Central memory CD8-positive, alpha-beta T cell (primary cell): ENCODE data around the gene AIFM2.
"Not testable (repeated sequence)": the region's sequence is repeated elsewhere in the genome, so short reads cannot be mapped to it uniquely, and the experiment has no call there.

Experiments
- ATAC-seq: fragments of 150-1000 bp; cut with Tn5 transposase; replicated peaks from 2 replicates; pipeline ENCODE4 v1.10.0; 2022; ENCODE audit warnings: mild to moderate bottlenecking, moderate FRiP score, moderate number of reproducible peaks; ENCODE audit not compliant: poor library complexity, severe bottlenecking; ENCODE audit errors: extremely low read depth
- DNase-seq, 2 donors: peaks; one replicate each; pipeline ENCODE4 v3.0.0; 2021; ENCODE audit warnings: low spot score in 2 of 2
- H3K27ac Mint-ChIP-seq: one replicate; pipeline ENCODE4 v1.8.0; 2022; ENCODE audit warnings: low read depth, mild to moderate bottlenecking, moderate library complexity, mixed read lengths
- H3K27me3 Mint-ChIP-seq: one replicate; pipeline ENCODE4 v1.8.0; 2022; ENCODE audit warnings: mixed read lengths
- H3K36me3 Mint-ChIP-seq: one replicate; pipeline ENCODE4 v1.8.0; 2022; ENCODE audit warnings: mild to moderate bottlenecking, moderate library complexity, mixed read lengths; ENCODE audit not compliant: insufficient read depth
- H3K4me1 Mint-ChIP-seq: one replicate; pipeline ENCODE4 v1.8.0; 2022; ENCODE audit warnings: mixed read lengths
- H3K4me3 Mint-ChIP-seq: one replicate; pipeline ENCODE4 v1.8.0; 2022; ENCODE audit warnings: mild to moderate bottlenecking, moderate library complexity, mixed read lengths
- H3K9me3 Mint-ChIP-seq: one replicate; pipeline ENCODE4 v1.8.0; 2022; ENCODE audit warnings: mixed read lengths

AIFM2 gene

GRCh38 chr10:70096016-70096704 lies 36.5 kb downstream of the AIFM2 start:
- DNase-seq (no peak), ATAC-seq (no peak)
- no peak overlapping the region for H3K4me3 Mint-ChIP-seq
- no peak overlapping the region for H3K27ac Mint-ChIP-seq
- H3K36me3 Mint-ChIP-seq, result peaks cover 30% of the 10 kb centered on the region
- peaks cover 50% of the 10 kb centered on the region for H3K4me1 Mint-ChIP-seq
- no peaks in the 10 kb centered on the region for H3K9me3 Mint-ChIP-seq
- no peaks in the 10 kb centered on the region for H3K27me3 Mint-ChIP-seq

GRCh38 chr10:70094250-70094649 lies 38.4 kb downstream of the AIFM2 start:
- H3K4me1 Mint-ChIP-seq, result peaks cover 50% of the 10 kb centered on the region
- DNase-seq, result no peak
- peaks cover 22% of the 10 kb centered on the region for H3K36me3 Mint-ChIP-seq
- no peak overlapping the region for H3K27ac Mint-ChIP-seq
- no peak for ATAC-seq
- peak overlapping the region; percentile 43 for H3K4me3 Mint-ChIP-seq
- no peaks in the 10 kb centered on the region for H3K9me3 Mint-ChIP-seq
- H3K27me3 Mint-ChIP-seq, result no peaks in the 10 kb centered on the region

- ATAC-seq, result peak; percentile 71
- Mint-ChIP-seq H3K9me3 (no peaks in the 10 kb centered on the region), H3K36me3 (peaks cover 19% of the 10 kb centered on the region), H3K27ac (peak overlapping the region; percentile 9), H3K4me3 (peak overlapping the region; percentile 92), H3K27me3 (no peaks in the 10 kb centered on the region), H3K4me1 (peaks cover 50% of the 10 kb centered on the region)
- DNase-seq, result peak in 1 of 2 donors; percentile 23
Measured at GRCh38 chr10:70093335-70093944, 39.2 kb downstream of the AIFM2 start.

GRCh38 chr10:70092389-70092718 lies 40.3 kb downstream of the AIFM2 start:
- peak overlapping the region; percentile 92 for H3K4me3 Mint-ChIP-seq
- peak; percentile 52 for ATAC-seq
- DNase-seq, result no peak
- H3K9me3 Mint-ChIP-seq, result no peaks in the 10 kb centered on the region
- H3K27ac Mint-ChIP-seq, result peak overlapping the region; percentile 99
- no peaks in the 10 kb centered on the region for H3K27me3 Mint-ChIP-seq
- H3K36me3 Mint-ChIP-seq, result peaks cover 16% of the 10 kb centered on the region
- peaks cover 47% of the 10 kb centered on the region for H3K4me1 Mint-ChIP-seq

- Mint-ChIP-seq H3K4me3 (no peak overlapping the region), H3K27ac (no peak overlapping the region), H3K9me3 (no peaks in the 10 kb centered on the region), H3K36me3 (peaks cover 14% of the 10 kb centered on the region), H3K27me3 (no peaks in the 10 kb centered on the region), H3K4me1 (peaks cover 38% of the 10 kb centered on the region)
- ATAC-seq (no peak), DNase-seq (no peak)
Measured at GRCh38 chr10:70090951-70091350, 41.7 kb downstream of the AIFM2 start.

GRCh38 chr10:70090013-70090412 lies 42.6 kb downstream of the AIFM2 start:
- ATAC-seq, result no peak
- DNase-seq, result no peak
- Mint-ChIP-seq H3K4me3 (no peak overlapping the region), H3K9me3 (no peaks in the 10 kb centered on the region), H3K27me3 (no peaks in the 10 kb centered on the region), H3K4me1 (peaks cover 33% of the 10 kb centered on the region), H3K27ac (no peak overlapping the region), H3K36me3 (peaks cover 14% of the 10 kb centered on the region)

GRCh38 chr10:70088308-70088698 lies 44.3 kb downstream of the AIFM2 start:
- Mint-ChIP-seq H3K4me3 (no peak overlapping the region), H3K36me3 (peaks cover 10% of the 10 kb centered on the region), H3K9me3 (no peaks in the 10 kb centered on the region), H3K27me3 (no peaks in the 10 kb centered on the region), H3K27ac (no peak overlapping the region), H3K4me1 (peaks cover 16% of the 10 kb centered on the region)
- DNase-seq (no peak), ATAC-seq (no peak)

GRCh38 chr10:70087616-70088307 lies 44.9 kb downstream of the AIFM2 start:
- DNase-seq (no peak), ATAC-seq (no peak)
- Mint-ChIP-seq H3K4me1 (peaks cover 13% of the 10 kb centered on the region), H3K9me3 (no peaks in the 10 kb centered on the region), H3K36me3 (peaks cover 8% of the 10 kb centered on the region), H3K27me3 (no peaks in the 10 kb centered on the region), H3K4me3 (no peak overlapping the region), H3K27ac (no peak overlapping the region)

- Mint-ChIP-seq H3K9me3 (no peaks in the 10 kb centered on the region), H3K36me3 (peaks cover 2% of the 10 kb centered on the region), H3K4me3 (no peak overlapping the region), H3K27me3 (no peaks in the 10 kb centered on the region), H3K4me1 (no peaks in the 10 kb centered on the region), H3K27ac (no peak overlapping the region)
- ATAC-seq (no peak), DNase-seq (no peak)
Measured at GRCh38 chr10:70085975-70086613, 46.5 kb downstream of the AIFM2 start.

- ATAC-seq, result no peak
- Mint-ChIP-seq H3K4me3 (no peak overlapping the region), H3K4me1 (no peaks in the 10 kb centered on the region), H3K27ac (no peak overlapping the region), H3K36me3 (peaks cover 2% of the 10 kb centered on the region), H3K27me3 (peaks cover 11% of the 10 kb centered on the region), H3K9me3 (no peaks in the 10 kb centered on the region)
- DNase-seq, result no peak
Measured at GRCh38 chr10:70084189-70084588, 48.4 kb downstream of the AIFM2 start.

GRCh38 chr10:70080789-70081188 lies 51.8 kb downstream of the AIFM2 start:
- H3K27ac Mint-ChIP-seq, H3K36me3 Mint-ChIP-seq, H3K4me1 Mint-ChIP-seq, H3K4me3 Mint-ChIP-seq, H3K9me3 Mint-ChIP-seq, DNase-seq, ATAC-seq: not testable (repeated sequence)
- H3K27me3 Mint-ChIP-seq, result peaks cover 37% of the 10 kb centered on the region

- DNase-seq (no peak), ATAC-seq (no peak)
- Mint-ChIP-seq H3K9me3 (no peaks in the 10 kb centered on the region), H3K4me3 (no peak overlapping the region), H3K27me3 (peaks cover 45% of the 10 kb centered on the region), H3K27ac (no peak overlapping the region), H3K4me1 (no peaks in the 10 kb centered on the region), H3K36me3 (no peaks in the 10 kb centered on the region)
Measured at GRCh38 chr10:70078937-70079336, 53.7 kb downstream of the AIFM2 start.
